HG02943 (cell line): ENCODE results near the gene CD2AP.

Experiments
- ATAC-seq: cut with Tn5 transposase; IDR thresholded peaks from one replicate; pipeline ENCODE4 v1.9.1; 2021; ENCODE audit warnings: mild to moderate bottlenecking, low read depth, moderate library complexity; ENCODE audit not compliant: unreplicated experiment

Gene CD2AP

DNA sequence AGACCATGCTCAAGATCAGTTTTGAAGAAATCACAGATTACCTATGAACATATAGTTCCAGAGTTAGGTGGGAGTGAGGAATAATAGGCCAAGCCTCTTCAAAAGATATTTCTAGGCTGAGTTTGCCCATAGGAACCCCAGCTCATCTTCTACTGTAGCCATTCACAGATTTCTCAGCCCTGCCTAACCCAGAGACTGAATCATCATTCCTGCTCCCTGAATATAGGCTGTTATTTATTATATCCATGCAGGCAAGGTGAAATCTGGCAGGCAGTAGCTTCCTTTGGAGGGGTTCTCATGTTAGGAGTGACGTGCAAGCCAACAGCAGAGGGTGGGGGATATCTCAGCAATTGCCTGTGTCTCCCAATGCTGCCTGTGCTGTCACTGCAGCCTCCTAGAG, 195.2 kb downstream of the CD2AP start:
- no peak for ATAC-seq

DNA sequence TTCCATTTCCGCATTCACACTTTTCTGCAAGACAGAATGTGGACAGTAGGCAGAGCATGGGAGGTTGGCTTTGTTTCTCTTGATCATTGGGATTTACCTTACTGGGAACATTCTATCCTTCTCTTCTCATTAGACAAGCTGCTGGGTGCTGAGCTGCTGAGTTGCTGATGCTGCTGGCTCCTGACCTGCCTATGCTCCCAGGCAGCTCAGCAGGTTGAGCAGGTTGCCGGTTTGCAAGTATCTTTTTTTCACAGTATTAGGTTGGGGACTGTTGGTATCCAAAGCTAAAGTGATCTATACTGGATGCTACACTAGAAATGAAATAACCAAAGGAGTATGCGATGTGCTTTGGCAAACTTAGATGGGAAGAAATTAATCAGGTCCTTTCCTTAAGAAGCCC, 197.1 kb downstream of the CD2AP start:
- no peak for ATAC-seq
